LNCAP (cell line): ENCODE data around the gene ZNF839.

Experiments
- TF ChIP-seq, protein P1 (sequence below): fragments of 450-650 bp; IDR thresholded peaks from 2 replicates; pipeline ENCODE4 v1.5.1; 2017; ENCODE audit warnings: mild to moderate bottlenecking

The ZNF839 gene

DNA sequence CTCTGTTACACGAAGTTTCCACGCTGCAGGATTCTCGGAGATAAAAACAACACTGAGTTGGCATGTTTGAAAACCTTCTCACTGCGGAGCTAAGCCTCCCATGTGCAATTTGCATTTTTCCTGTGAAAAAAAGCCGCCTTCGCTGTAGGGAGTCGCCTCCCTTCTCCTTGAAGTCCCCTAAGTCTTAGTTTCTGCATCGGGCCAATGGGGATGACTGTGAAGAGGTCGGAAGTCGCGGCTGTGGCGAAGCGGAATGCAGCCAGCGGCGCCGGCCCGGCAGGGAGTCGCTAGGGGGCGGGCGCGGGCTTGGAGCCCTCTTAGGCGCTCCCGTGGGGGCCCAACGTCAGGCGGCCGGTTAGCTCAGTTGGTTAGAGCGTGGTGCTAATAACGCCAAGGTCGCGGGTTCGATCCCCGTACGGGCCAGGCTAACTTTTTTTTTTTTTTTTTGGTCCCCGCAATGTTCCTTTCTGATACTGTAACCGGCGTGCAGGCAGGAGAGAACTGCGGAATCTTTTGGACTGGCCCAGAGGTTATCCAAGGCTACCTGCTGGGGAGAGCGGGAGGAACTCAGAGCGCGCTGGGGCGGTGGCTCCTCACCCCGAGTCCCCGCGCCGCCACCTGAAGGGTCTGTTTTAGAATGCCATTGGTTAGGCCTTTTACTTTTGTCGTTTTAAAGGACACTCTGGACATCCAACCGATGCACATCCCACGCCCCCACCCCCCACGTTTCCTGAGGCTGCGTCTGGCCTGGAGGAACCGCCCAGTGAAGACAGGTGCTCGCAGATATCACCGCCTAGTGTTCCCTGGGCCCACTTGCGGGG is 2.6 kb upstream of the ZNF839 start:
- TF ChIP-seq, protein P1, sequence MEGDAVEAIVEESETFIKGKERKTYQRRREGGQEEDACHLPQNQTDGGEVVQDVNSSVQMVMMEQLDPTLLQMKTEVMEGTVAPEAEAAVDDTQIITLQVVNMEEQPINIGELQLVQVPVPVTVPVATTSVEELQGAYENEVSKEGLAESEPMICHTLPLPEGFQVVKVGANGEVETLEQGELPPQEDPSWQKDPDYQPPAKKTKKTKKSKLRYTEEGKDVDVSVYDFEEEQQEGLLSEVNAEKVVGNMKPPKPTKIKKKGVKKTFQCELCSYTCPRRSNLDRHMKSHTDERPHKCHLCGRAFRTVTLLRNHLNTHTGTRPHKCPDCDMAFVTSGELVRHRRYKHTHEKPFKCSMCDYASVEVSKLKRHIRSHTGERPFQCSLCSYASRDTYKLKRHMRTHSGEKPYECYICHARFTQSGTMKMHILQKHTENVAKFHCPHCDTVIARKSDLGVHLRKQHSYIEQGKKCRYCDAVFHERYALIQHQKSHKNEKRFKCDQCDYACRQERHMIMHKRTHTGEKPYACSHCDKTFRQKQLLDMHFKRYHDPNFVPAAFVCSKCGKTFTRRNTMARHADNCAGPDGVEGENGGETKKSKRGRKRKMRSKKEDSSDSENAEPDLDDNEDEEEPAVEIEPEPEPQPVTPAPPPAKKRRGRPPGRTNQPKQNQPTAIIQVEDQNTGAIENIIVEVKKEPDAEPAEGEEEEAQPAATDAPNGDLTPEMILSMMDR, result peak; percentile 66

DNA sequence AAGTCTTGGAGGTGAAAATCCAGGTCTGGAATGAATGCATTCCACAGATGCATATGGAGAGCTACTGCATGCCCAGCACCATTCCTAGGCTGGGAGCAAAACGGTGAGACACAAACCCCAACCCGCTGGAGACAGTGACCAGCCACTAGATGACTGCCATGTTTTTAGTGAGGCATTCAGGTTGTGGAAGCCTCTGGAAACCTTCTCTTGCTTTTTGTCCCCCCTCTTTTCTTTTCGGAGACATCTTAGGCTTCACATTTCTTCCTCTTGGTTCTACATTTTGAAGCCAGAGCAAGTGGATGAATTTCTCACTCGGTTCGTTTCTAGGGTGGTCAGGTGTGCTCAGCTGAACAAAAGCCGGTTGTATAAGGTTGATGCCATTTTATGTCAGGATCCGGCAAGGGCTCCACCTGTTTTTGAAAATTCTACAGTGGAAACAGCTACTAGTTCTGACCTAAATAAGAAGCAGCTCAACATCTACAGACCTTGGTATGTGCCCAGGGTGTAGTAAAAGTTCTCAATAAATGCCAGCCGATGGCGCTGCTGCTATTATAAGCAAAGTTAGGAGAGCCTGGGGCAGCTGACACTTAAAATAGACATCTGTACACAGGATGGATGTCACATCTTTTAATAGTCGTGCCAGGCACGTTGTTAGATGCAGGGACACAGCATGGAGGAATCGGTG is 1.8 kb upstream of the ZNF839 start:
- TF ChIP-seq, protein P1, result peak; percentile 10; the same call in 1 of the 2 replicates

DNA sequence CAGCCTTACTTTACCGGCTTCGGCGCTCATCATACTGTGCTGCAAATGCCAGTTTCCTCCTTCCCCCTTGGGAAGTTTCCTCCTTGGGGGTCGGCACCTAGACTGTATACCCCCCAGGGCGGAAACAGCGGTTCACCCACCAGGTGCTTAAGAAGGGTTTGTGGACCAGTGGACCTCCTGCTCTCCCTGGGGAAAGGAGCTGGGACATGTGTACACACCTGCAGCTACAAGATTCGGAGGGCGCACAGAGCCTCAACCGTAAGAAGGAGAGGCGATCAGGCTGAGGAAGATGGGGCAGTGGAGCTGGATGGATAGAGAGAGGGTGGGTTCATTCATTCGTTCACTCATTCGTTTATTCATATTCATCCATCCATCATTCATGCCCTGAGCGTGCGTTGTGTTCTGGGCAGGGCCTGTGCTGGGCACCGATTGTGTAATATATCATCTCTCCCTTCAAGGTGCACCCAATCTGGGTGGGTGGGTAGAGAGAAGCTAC is 717 bp upstream of the ZNF839 start:
- TF ChIP-seq, protein P1, result no peak

DNA sequence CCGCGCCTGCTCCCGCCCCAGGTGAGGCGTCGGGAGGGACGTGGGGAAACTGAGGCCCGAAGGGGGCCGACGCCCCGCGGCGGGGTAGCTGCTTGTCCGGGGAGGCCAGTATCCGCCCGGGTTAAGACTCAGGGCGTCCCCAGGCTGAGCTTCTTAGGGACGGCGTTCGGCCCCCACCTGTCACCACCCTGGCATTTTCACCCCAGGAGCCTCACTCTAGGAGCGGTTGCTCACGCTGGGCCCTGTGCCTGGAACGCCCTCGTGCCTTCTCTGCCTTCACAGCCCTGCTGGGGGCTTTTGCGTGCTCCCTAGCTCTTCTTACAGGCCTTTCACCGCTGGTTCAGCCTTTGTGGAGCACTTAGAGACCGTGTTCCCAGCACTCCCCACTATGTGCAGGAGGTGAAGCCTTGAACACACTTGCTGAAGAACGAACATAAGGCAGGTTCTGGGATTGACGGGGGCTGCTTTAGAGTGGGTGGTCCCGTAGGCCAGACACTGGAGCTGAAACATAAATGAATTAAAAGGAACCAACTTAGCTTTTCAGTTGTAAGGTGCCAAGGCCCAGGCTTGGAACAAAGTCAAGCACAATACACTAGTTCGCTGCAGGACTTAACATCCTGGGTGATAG is 601 bp downstream of the ZNF839 start:
- TF ChIP-seq, protein P1, result no peak

DNA sequence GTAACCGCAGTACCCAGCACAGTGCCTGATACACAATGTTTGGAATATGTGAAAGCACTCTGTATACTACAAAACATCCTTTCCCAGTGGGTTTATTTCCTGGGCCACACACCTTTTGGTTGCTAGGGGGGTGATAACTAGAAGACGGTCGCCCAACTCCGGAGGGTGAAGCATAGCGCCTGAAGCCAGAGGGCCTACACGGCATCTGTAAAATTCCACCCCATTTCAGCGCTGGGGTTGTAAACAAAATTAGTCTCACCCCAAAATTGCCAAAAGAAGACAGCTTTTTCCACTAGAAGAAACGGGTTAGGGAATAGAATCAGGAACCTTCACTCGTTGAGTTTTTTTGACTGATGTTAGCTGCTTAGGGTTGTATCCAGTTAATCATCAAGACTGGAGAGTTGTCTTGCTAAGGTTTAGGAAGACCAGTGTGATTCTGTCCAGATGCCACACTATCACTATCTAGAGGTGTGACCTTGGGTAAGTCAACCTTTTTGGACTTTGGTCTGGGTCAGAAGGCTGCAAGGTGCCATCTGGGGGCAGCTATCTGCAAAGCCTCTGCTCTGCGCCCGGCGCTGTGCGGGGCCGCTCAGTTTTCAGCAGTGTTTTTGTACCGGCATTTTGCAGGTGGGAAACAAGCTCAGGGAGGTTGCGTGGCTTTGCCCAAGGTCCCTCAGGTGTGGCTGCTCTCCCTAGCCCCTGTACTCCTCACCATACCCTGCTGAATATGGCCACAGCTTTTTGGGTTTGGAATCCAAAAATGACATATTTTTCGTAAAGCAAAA is 1.3 kb downstream of the ZNF839 start:
- TF ChIP-seq, protein P1, result no peak

DNA sequence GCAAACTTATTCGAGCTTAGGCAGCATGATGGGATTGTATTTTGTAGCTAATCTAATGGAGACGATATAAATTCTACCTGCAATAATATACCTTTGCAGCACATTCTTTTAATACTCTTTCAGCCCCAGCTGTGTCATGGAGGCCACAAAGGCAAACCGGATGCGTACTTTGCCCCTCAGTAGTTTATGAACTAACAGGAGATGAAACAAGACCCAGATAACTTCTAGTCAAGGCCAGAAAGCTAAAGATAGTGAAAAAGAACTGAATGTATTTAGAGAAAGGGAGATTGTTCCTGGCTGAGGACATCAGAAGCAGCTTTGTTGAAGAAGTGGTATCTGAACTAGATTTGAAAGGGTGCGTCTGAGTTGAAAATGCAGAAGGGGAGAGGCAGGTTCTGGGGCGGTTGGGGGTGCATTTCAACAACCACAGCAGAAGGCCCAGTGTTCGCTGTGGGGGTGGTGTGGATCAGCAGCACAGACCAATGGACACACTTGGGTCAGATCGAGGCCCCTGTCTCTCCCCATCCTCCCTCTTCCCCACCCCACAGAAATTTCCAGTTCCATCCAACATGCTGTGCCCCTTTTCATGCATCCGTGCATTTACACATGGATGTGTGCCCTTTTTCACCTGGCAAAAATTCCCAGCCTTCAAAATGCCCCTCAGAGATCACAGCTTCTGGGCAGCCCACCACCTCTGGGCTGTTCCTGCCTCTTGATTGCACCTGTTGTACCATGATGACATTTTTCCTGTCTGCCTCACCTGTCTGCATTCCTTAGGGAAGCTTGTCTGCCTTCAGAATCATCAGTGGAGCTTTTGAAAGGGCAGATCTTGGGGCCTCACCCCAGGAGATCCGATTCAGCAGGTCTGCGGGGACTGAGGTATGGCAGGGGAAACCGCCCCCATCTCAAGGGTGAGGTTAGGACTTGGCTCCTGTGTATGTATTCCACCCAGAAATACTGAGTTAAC is 2.2 kb downstream of the ZNF839 start:
- TF ChIP-seq, protein P1, result no peak
